Stomach (tissue), 9 donors: ENCODE results near the gene ARHGEF3. TPM values are rescaled to one million over a fixed set of nuclear protein-coding genes. Genes with fewer than 3 reads are reported as not detected.
"Not testable (repeated sequence)": the region's sequence is repeated elsewhere in the genome, so short reads cannot be mapped to it uniquely, and the experiment has no call there.

Source experiments
- DNase-seq, 2 donors: peaks; one replicate each; pipeline versions ENCODE4 v3.0.0 to v3.0.0-alpha.2; 2013 to 2019
- H3K27ac ChIP-seq, 5 donors: fragments of 200-600 bp in 4 of 5; sonication (generic) in 4 of 5; one replicate each; pipeline ENCODE4 v1.5.1; 2013 to 2019; ENCODE audit warnings: mild to moderate bottlenecking in 1 of 5, moderate library complexity in 1 of 5
- H3K27me3 ChIP-seq, 3 donors: fragments of 200-600 bp; sonication (generic); one replicate each; pipeline ENCODE4 v1.5.1; 2017 to 2019; ENCODE audit warnings: mixed run types in 1 of 3
- H3K36me3 ChIP-seq, 4 donors: fragments of 200-600 bp; sonication (generic); 1 replicate in 3 of 4; 2 replicates in 1 of 4; pipeline ENCODE4 v1.5.1; 2016 to 2019
- H3K4me1 ChIP-seq, 4 donors: fragments of 200-600 bp; sonication (generic); one replicate each; pipeline ENCODE4 v1.5.1; 2016 to 2019
- H3K4me3 ChIP-seq, 4 donors: fragments of 200-600 bp; sonication (generic) in 3 of 4; one replicate each; pipeline ENCODE4 v1.5.1; 2016 to 2019; ENCODE audit warnings: mild to moderate bottlenecking in 1 of 4
- H3K9me3 ChIP-seq, 4 donors: fragments of 200-600 bp; sonication (generic); one replicate each; pipeline ENCODE4 v1.5.1; 2016 to 2019
- EP300 ChIP-seq: sonication (generic); formaldehyde crosslinking; IDR thresholded peaks from one replicate; pipeline ENCODE4 v1.6.1; 2017; ENCODE audit warnings: antibody characterized with exemption
- POLR2A ChIP-seq, 4 donors: fragments of 450-650 bp; IDR thresholded peaks; one replicate each; pipeline ENCODE4 v1.6.1; 2016; ENCODE audit warnings: antibody characterized with exemption in 4 of 4, control low read depth in 2 of 4, mild to moderate bottlenecking in 1 of 4, moderate library complexity in 1 of 4
- POLR2AphosphoS5 ChIP-seq, 3 donors: sonication (generic); formaldehyde crosslinking; IDR thresholded peaks; one replicate each; pipeline ENCODE4 v1.6.1; 2016; ENCODE audit warnings: antibody characterized with exemption in 3 of 3
- WGBS, 5 donors: extraction: QIAGEN DNeasy Blood & Tissue Kit in 3 of 5; methylation state at CpG; one replicate each; pipeline versions ENCODE4 v1.1.5 to v1.1.7; 2013 to 2018; 5-methylcytosine and 5-hydroxymethylcytosine counted together
- intact Hi-C: fragments of 100-400 bp; cut with DNase I; formaldehyde crosslinking; loops from one replicate; pipeline ENCODE4 v1.15.1; 2023; ENCODE audit warnings: low total_unique reads
- polyA plus RNA-seq, 3 donors: library from polyadenylated mRNA; stranded (reverse); fragments of 200-250 nt; gene quantifications; one replicate each; pipeline ENCODE4 v1.2.3, GENCODE V29; 2013
- total RNA-seq, 5 donors: library from RNA; depleted of rRNA; stranded (reverse); fragments of >200 nt; gene quantifications; one replicate each; pipeline versions ENCODE4 v1.1.0 to v1.2.3, GENCODE V29; 2014 to 2016
- TF ChIP-seq, protein P1 (sequence below), 7 experiments: fragments of 450-650 bp in 4 of 7; fragments of 200-600 bp in 3 of 7; sonication (generic) in 3 of 7; IDR thresholded peaks; one replicate each; pipeline ENCODE4 v1.5.1; 2016 to 2019; ENCODE audit warnings: antibody characterized with exemption in 7 of 7, control low read depth in 2 of 7, mild to moderate bottlenecking in 1 of 7
- donor health status: healthy with polysubstance abuse.
- donor health status: Bipolar disorder and iron deficiency.
- donor health status: healthy.

ARHGEF3 gene
- total and polyA plus RNA-seq, 8 donors, result 6.2 to 23.8 (median 14.2) TPM

DNA sequence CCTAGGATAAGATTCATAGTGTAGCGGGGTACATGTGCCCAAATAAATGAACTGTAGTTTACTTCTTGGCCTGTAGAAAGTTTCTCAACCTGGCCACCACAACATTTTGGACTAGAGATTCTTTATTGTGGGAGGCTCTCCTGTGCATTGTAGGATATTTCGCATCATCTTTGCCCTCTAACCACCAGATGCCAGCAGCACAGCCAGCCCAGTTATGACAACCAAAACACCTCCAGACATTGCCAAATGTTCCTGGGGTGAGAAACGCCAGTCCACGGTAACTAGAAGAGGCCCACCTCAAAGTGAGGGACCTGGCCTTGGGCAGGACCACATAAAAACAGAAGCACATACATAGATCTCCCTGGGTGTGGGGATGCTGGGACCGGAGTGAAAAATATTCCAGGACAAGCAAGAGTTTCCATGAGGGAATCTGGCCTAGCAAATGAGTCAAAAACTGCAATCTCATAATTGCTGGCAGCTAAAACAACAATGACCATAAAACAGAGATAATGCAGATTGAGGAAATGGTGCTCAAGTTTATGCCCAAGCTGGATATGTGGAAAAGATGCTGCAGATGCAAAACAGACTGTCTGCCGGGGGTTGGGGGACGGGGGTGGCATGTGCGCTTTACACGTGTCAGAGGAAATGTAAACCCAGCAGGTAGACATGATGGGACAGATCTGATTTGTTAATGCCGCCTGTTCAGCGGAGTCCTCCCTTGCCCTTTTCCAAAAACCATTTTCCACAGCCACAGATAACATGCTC, 39.7 kb downstream of the ARHGEF3 start:
- Histone ChIP-seq H3K27ac (no peak overlapping the region), H3K9me3 (no peaks in the 10 kb centered on the region), H3K4me3 (no peak overlapping the region), H3K4me1 (peaks cover 11 to 50% (median 31%) of the 10 kb centered on the region in 4 donors), H3K36me3 (no peaks in the 10 kb centered on the region), H3K27me3 (no peaks in the 10 kb centered on the region)
- TF ChIP-seq POLR2AphosphoS5 (IDR thresholded peaks at IDR 0.05), result no peak
- TF ChIP-seq POLR2A (IDR thresholded peaks at IDR 0.05), result no peak
- intact Hi-C loops, result no loop called here
- DNase-seq, result no peak
- 87 to 93% (median 89%) methylated on average over 11 of the region's 11 CpGs for WGBS, 5 donors

GRCh38 chr3:56761023-56761422, 40.7 kb downstream of the ARHGEF3 start:
- no peak overlapping the region for H3K4me3 ChIP-seq
- H3K36me3 ChIP-seq, result no peaks in the 10 kb centered on the region
- WGBS, 5 donors, result 87 to 98% (median 94%) methylated on average over 2 of the region's 2 CpGs
- intact Hi-C loops, result no loop called here
- no peaks in the 10 kb centered on the region for H3K27me3 ChIP-seq
- no peak for DNase-seq
- peaks cover 11 to 54% (median 34%) of the 10 kb centered on the region in 4 donors for H3K4me1 ChIP-seq
- H3K27ac ChIP-seq, result no peak overlapping the region
- no peaks in the 10 kb centered on the region for H3K9me3 ChIP-seq
- no peak for TF ChIP-seq EP300
- TF ChIP-seq, protein P1, sequence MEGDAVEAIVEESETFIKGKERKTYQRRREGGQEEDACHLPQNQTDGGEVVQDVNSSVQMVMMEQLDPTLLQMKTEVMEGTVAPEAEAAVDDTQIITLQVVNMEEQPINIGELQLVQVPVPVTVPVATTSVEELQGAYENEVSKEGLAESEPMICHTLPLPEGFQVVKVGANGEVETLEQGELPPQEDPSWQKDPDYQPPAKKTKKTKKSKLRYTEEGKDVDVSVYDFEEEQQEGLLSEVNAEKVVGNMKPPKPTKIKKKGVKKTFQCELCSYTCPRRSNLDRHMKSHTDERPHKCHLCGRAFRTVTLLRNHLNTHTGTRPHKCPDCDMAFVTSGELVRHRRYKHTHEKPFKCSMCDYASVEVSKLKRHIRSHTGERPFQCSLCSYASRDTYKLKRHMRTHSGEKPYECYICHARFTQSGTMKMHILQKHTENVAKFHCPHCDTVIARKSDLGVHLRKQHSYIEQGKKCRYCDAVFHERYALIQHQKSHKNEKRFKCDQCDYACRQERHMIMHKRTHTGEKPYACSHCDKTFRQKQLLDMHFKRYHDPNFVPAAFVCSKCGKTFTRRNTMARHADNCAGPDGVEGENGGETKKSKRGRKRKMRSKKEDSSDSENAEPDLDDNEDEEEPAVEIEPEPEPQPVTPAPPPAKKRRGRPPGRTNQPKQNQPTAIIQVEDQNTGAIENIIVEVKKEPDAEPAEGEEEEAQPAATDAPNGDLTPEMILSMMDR (IDR thresholded peaks at IDR 0.05), result no peak
- no peak for TF ChIP-seq POLR2AphosphoS5 (IDR thresholded peaks at IDR 0.05)

DNA sequence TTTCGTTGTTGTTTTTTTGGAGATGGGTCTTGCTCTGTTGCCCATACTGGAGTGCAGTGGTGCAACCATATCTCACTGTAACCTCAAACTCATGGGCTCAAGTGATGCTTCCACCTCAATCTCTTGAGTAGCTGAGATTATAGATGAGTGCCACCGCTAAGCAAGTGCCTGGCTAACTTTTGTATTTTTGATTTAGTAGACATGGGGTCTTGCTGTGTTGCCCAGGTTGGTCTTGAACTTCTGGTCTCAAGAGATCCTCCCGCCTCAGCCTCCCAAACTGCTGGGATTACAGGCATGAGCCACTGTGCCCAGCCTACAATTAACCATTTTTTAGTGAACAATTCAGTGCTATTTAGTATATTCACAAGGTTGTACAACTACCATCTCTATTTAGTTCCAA, 42.2 kb downstream of the ARHGEF3 start:
- Histone ChIP-seq H3K9me3 (no peaks in the 10 kb centered on the region), H3K4me3 (no peak overlapping the region), H3K27ac (peak overlapping the region in 4 of 5 donors; percentile 74 to 86 (median 76)), H3K27me3 (no peaks in the 10 kb centered on the region), H3K36me3 (peaks cover 0 to 6% (median 4%) of the 10 kb centered on the region in 4 donors), H3K4me1 (peaks cover 13 to 60% (median 33%) of the 10 kb centered on the region in 4 donors)
- intact Hi-C loops, result no loop called here
- WGBS, 5 donors, result 89 to 94% (median 91%) methylated on average over 3 of the region's 3 CpGs
- no peak for DNase-seq
- no peak for TF ChIP-seq POLR2A (IDR thresholded peaks at IDR 0.05)

DNA sequence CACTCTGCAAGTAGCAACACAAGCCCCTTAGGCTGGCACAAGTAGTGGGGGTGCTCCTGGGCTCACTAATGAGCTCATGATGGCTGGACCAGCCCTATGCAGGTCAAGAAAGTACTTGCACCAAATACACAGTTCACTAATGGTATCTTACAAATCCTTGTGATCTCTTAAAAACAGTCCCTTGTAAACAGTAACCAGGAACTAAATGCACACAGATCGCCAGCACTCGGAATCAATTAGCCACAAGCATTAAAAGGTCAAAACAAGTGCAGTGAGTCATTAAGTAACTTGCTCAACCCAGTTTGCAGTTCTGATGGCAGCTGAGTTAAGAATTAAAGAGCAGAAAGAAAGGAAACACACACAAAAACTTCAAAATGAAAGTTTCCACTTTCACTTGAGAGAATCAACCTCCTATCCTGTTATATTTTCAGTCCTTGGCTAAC, 43.2 kb downstream of the ARHGEF3 start:
- TF ChIP-seq POLR2A (IDR thresholded peaks at IDR 0.05) (no peak), POLR2AphosphoS5 (IDR thresholded peaks at IDR 0.05) (peak in 2 of 3 donors; percentile 75 to 93)
- H3K4me3 ChIP-seq, result no peak overlapping the region
- peaks cover 0 to 14% (median 6%) of the 10 kb centered on the region in 4 donors for H3K36me3 ChIP-seq
- peak overlapping the region; percentile 74 to 93 (median 77) for H3K27ac ChIP-seq
- H3K27me3 ChIP-seq, result no peaks in the 10 kb centered on the region
- H3K9me3 ChIP-seq, result no peaks in the 10 kb centered on the region
- H3K4me1 ChIP-seq, result peaks cover 13 to 60% (median 31%) of the 10 kb centered on the region in 4 donors
- intact Hi-C loops, result no loop called here
- 0 to 9% (median 3%) methylated on average over 2 of the region's 2 CpGs for WGBS, 5 donors
- DNase-seq, result peak; percentile 68 to 86

DNA sequence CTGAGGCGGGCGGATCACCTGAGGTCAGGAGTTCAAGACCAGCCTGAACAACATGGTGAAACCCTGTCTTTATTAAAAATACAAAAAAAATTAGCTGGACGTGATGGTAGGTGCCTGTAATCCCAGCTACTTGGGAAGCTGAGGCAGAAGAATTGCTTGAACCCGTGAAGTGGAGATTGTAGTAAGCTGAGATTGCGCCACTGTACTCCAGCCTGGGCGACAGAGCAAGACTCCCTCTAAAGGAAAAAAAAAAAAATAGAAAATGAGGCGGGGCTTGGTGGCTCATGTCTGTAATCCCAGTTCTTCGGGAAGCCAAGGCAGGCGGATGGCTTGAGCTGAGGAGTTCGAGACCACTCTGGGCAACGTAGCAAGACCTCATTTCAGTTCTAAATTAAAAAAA, 43.7 kb downstream of the ARHGEF3 start:
- H3K27me3 ChIP-seq, H3K4me3 ChIP-seq, intact Hi-C loops, DNase-seq, H3K9me3 ChIP-seq: not testable (repeated sequence)
- Histone ChIP-seq H3K4me1 (peaks cover 13 to 60% (median 28%) of the 10 kb centered on the region in 4 donors), H3K36me3 (peaks cover 0 to 19% (median 10%) of the 10 kb centered on the region in 4 donors), H3K27ac (peak overlapping the region; percentile 74 to 93 (median 77))
- 60 to 81% (median 69%) methylated on average over 11 of the region's 11 CpGs for WGBS, 5 donors

GRCh38 chr3:56754741-56755417, 46.9 kb downstream of the ARHGEF3 start:
- WGBS, 5 donors, result 56 to 69% (median 61%) methylated on average over 21 of the region's 21 CpGs
- intact Hi-C loops, result no loop called here
- H3K4me3 ChIP-seq, result peak overlapping the region in 3 of 4 donors; percentile 5 to 27 (median 6)

More at GRCh38 chr3:56754741-56755417, 46.9 kb downstream of the ARHGEF3 start:
- peak in 1 of 2 donors; percentile 57 for DNase-seq
- Histone ChIP-seq H3K27me3 (no peaks in the 10 kb centered on the region), H3K27ac (peak overlapping the region; percentile 39 to 68 (median 64)), H3K4me1 (peaks cover 16 to 54% (median 27%) of the 10 kb centered on the region in 4 donors), H3K36me3 (peaks cover 0 to 31% (median 25%) of the 10 kb centered on the region in 4 donors), H3K9me3 (no peaks in the 10 kb centered on the region)
- TF ChIP-seq EP300 (no peak), POLR2A (IDR thresholded peaks at IDR 0.05) (no peak), POLR2AphosphoS5 (IDR thresholded peaks at IDR 0.05) (no peak)
- TF ChIP-seq, protein P1 (IDR thresholded peaks at IDR 0.05), result no peak
